K562 (cell line): ENCODE results near the gene ARHGAP22.
A peak's percentile ranks its signal among the peaks of the same experiment; 100 is the strongest.

ENCODE experiments used
- CTCF ChIP-seq, 3 experiments: IDR thresholded peaks in 2 of 3; conservative IDR thresholded peaks in 1 of 3; 2 replicates each; pipeline ENCODE4 v1.5.1; 2011 to 2012; ENCODE audit warnings: low read length in 3 of 3, mild to moderate bottlenecking in 3 of 3, control low read depth in 2 of 3, improper control_type of control experiment in 1 of 3, inconsistent platforms in 1 of 3, low read depth in 1 of 3, mixed read lengths in 1 of 3, moderate library complexity in 1 of 3; ENCODE audit not compliant: insufficient read depth in 2 of 3
- GATAD2A ChIP-seq: fragments of 450-650 bp; IDR thresholded peaks from 2 replicates; pipeline ENCODE4 v1.6.1; 2017
- POLR2A ChIP-seq: fragments of 450-650 bp; conservative IDR thresholded peaks from 2 replicates; pipeline ENCODE4 v1.6.1; 2016
- TCF7 ChIP-seq: sonication (generic); IDR thresholded peaks from 2 replicates; pipeline ENCODE4 v1.6.1; 2016; ENCODE audit warnings: antibody characterized with exemption, borderline replicate concordance
- ZSCAN29 ChIP-seq: fragments of 450-650 bp; IDR thresholded peaks from 2 replicates; pipeline ENCODE4 v1.6.1; 2017

- TF ChIP-seq GATAD2A, result no peak
- TF ChIP-seq TCF7, result no peak
- no peak for TF ChIP-seq ZSCAN29
- TF ChIP-seq CTCF (IDR thresholded peaks at IDR 0.05 in 2 of 3, conservative IDR thresholded peaks at IDR 0.05 in 1 of 3; ENCODE audit: insufficient read depth in 2 of 3, low read depth in 1 of 3, low read length in 3 of 3), result peak; percentile 41 to 57 (median 47); a peak in 5 of 6 replicates
- no peak for TF ChIP-seq POLR2A
Measured at GRCh38 chr10:48470893-48471805, 133.7 kb downstream of the ARHGAP22 start.
